Measurements from ENCODE around the gene MYH9.
"Not testable (repeated sequence)": the region's sequence is repeated elsewhere in the genome, so short reads cannot be mapped to it uniquely, and the experiment has no call there.

Gene MYH9

GRCh38 chr22:36387959-36388726 is at the start of gene MYH9:
Gene MYH9, minus strand, starts transcription at chr22:36387967. Its CDS starts 38,731 bp downstream, at chr22:36349236.
- peak; percentile 99 for FAIRE-seq

DNA sequence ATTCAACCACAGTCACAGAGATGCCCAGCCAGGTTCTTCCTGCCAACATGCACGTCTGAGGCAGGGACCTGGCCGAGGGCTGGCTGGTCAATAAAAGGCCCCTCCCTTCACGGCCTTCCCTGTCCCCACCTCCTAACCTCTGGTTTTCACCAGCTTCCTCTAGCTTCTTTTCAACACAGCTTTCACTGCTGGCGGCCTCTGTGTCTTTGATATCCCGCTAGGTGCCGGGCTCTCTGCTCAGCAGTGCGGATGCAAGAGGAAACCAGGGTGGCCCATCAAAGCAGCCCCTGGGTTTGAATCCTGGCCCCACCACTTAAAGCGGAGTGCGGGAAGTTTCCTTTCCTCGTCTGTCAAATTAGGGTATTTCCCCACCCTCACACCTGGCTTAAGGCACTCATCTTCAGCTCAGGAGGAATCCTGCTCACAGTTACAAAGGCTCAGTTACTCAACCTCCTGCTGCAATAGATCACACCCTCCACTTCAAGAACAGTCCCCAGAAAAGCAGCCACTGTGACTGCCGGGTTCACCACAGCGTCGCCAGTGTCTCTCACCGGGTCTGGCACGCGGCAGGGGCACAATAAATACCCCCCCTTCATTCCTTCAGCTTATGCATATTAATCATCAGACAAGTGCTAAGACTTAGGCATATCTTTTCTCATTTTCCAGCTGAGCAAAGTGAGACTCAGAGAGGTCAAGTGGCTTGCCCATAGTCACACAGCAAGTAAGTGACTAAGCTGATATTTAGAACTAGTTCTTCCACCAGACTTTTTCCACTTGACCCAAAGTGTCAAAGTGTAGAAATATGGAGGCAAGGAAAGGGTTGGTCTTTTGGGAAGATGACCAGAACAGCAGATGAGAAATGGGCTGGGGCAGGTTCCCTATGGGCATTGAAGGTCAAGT is 48.0 kb upstream of the MYH9 start:
- no peak for FAIRE-seq

DNA sequence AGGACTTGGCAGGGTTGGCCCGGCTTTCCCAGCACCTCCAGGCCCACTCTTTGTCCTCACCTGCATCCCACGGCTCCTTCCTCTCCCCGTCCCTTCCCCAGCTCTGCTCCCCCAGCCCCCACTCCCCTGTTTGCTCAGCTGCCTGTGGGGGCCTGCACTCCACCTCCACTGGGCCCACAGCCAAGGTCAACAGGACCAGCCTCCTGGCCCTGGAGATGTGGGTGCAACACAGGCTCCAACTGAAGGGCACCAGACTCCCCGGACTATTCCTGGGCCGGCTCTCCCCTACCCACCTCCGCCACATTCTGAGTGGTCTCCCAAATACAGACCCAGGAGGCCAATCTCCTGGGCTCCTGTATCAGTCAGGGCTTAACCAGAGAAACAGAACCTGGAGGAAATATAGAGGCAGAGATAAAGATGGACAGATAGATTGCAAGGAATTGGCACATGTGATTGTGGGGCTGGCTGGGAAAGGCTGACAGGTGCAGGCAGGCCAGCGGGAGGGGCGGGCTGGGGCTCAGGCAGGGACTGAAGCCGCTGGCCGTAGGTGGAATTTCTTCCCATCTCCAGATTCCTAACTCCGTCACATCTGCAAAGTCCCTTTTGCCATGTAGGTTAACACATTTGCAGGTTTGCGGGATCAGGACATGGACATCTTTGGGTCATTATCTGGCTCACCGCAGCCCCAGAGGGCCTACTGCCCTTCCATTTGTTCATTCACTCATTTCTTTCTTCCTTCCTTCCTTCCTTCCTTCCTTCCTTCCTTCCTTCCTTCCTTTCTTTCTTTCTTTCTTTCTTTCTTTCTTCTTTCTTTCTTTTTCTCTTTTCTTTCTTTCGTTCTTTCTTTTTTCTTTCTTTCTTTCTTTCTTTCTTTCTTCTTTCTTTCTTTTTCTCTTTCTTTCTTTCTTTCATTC is 45.8 kb upstream of the MYH9 start:
- no peak for FAIRE-seq

GRCh38 chr22:36432592-36433317 is 45.0 kb upstream of the MYH9 start:
- no peak for FAIRE-seq

DNA sequence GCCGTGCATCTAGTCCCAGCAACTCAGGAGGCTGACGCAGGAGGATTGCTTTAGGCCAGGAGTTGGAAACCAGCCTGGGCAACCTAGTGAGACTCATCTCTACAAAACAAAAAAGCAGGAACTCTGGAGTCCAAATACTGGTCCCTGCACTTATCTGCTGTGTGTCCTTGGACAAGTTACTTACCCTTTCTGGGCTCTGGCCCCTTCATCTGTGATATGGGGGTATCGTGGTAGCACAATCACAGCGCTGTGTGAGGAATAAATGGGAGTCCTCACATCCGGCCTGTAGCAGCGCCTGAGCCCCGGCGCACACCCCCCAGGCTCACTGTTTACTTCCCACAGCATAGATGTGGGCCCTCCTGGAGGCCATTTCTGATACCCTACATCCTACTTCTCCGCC is 44.2 kb upstream of the MYH9 start:
- FAIRE-seq = no peak

DNA sequence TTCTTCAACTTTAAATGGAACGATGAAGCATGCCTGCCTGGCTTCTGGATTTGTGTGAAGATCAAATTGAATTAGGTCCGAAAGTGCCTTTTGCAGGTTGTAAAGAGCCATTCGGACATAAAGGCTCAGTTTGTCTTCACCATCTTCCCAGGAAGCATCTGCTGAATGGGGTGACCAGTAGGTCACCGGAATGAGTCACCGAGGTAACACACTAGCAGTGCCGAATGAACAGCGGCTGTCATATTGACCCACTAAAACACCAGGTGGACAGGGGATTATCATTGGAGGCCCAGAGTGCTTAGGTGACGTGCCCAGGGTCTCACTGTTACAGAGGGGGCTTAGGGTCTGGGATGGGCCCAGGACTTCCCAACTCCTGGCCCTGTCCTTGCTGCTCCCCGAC is 43.1 kb upstream of the MYH9 start:
- FAIRE-seq = no peak

DNA sequence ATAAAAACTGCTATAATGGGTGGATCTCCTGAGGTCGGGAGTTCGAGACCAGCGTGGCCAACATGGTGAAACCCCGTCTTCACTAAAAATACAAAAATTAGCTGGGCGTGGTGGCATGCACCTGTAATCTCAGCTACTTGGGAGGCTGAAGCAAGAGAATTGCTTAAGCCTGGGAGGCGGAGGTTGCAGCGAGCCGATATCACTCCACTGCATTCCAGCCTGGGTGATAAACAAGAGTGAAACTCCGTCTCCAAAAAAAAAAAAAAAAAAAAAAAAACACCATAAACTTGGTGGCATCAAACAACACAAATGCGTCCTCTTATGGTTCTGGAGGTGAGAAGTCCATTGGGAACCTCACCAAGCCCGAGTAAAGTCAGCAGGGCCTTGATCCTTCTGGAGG is 40.2 kb upstream of the MYH9 start:
- not testable (repeated sequence) for FAIRE-seq

GRCh38 chr22:36425977-36426523 is 38.3 kb upstream of the MYH9 start:
- FAIRE-seq = no peak

GRCh38 chr22:36424901-36425579 is 37.3 kb upstream of the MYH9 start:
- FAIRE-seq = no peak

- FAIRE-seq = not testable (repeated sequence)
These were observed 36.7 kb upstream of the MYH9 start for GRCh38 chr22:36424466-36424865.

- FAIRE-seq = no peak
These were observed 36.0 kb upstream of the MYH9 start for GRCh38 chr22:36423461-36424404.

DNA sequence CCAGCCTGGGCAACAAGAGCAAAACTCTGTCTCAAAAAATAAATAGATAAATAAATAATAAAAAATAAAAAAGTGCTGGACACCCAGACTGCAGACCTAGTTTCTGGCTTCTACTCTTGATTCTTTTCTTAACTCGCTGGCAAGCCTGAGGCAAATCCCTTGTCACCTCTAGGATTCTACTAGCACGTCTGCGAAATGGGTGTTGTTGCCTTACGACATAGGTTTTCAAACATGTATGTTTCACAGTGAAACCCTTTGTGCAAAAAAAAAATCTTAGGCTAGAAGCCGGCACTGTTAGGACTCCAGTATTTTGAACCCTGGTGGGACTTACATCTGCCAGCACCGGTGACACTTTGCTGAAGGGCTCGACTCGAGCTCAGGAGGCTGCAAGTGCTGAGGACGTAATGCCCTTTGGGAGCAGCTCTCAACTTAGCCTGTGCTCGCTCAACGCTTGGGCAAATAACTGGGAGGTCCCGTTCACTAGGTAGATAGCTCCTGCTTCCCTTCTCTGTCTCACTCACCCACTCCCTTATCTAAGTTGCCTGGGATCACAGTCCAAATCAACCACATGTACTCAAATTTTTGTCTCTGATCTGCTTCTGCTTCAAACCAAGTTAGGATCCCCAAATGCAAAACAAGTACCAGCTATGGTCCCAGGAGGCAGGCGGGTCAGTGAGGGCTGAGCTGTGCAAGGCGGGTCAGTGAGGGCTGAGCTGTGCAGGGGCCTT is 34.7 kb upstream of the MYH9 start:
- FAIRE-seq = no peak

- no peak for FAIRE-seq
These were observed 32.4 kb upstream of the MYH9 start for GRCh38 chr22:36419912-36420882.

- no peak for FAIRE-seq
These were observed 31.6 kb upstream of the MYH9 start for GRCh38 chr22:36419177-36419911.

- no peak for FAIRE-seq
These were observed 29.5 kb upstream of the MYH9 start for GRCh38 chr22:36417281-36417686.

DNA sequence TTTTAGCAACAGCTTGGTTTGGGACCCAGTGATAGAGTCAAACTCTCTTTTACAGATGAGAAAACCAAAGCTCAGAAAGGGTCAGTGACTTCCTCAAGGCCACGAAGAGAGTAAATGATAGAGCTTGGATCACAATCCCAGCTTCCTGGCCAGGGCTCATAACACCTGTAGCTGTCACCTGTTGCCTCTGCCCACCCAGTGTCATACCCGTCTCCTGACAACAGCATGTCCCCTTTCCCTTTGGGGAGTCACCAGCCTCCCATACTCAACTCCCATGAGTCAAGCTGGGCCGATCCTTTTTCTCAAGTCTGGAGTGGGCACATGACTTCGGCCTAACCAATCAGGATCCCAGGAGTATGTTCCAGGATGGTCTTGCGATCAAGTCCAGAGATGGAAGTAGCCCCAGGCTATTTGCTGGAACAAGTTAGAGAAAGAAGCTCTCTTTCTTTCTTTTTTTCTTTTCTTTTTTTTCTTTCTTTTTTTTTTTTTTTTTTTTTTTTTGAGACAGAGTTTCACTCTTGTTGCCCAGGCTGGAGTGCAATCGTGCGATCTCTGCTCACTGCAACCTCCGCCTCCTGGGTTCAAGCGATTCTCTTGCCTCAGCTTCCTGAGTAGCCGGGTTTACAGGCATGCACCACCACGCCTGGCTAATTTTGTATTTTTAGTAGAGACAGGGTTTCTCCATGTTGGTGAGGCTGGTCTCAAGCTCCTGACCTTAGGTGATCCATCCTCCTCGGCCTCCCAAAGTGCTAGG is 27.8 kb upstream of the MYH9 start:
- no peak for FAIRE-seq
